DMS153 treated with DMSO at 0.1 percent for 48 hours (cell line): ENCODE measurements around the gene TPSAB1.
"Not testable (repeated sequence)": the region's sequence is repeated elsewhere in the genome, so short reads cannot be mapped to it uniquely, and the experiment has no call there.

ENCODE experiments used
- DNase-seq: peaks from one replicate; lab custom pipeline; 2025; ENCODE audit not compliant: unreplicated experiment; lab: John Stamatoyannopoulos, UW

Gene TPSAB1

GRCh38 chr16:1223355-1224214 is 16.9 kb upstream of the TPSAB1 start:
- no peak for DNase-seq

- no peak for DNase-seq
These were observed 15.9 kb upstream of the TPSAB1 start for GRCh38 chr16:1224558-1224957.

GRCh38 chr16:1225051-1225451 is 15.5 kb upstream of the TPSAB1 start, which contains the start of gene TPSG1:
TSS of gene TPSG1 (minus strand) at chr16:1225268. CDS start at chr16:1225252, 16 bp downstream.
- DNase-seq: no peak

- not testable (repeated sequence) for DNase-seq
These were observed 14.7 kb upstream of the TPSAB1 start for GRCh38 chr16:1225728-1226311.

GRCh38 chr16:1226692-1227091 is 13.8 kb upstream of the TPSAB1 start:
- DNase-seq: not testable (repeated sequence)

GRCh38 chr16:1228227-1228626 is 12.3 kb upstream of the TPSAB1 start:
- not testable (repeated sequence) for DNase-seq

GRCh38 chr16:1229476-1229875 is 11.0 kb upstream of the TPSAB1 start:
- not testable (repeated sequence) for DNase-seq

- not testable (repeated sequence) for DNase-seq
These were observed 10.4 kb upstream of the TPSAB1 start, which contains the start of gene TPSB2 for GRCh38 chr16:1230084-1230470. TSS of gene TPSB2 (minus strand) at chr16:1230184. CDS start at chr16:1229951, 233 bp downstream.

GRCh38 chr16:1230471-1231212 is 9.9 kb upstream of the TPSAB1 start:
- DNase-seq: not testable (repeated sequence)

GRCh38 chr16:1231301-1231700 is 9.2 kb upstream of the TPSAB1 start:
- DNase-seq: not testable (repeated sequence)

- DNase-seq: not testable (repeated sequence)
These were observed 8.3 kb upstream of the TPSAB1 start for GRCh38 chr16:1232049-1232748.

- DNase-seq: not testable (repeated sequence)
These were observed 3.8 kb upstream of the TPSAB1 start for GRCh38 chr16:1236659-1237058.

- DNase-seq: no peak
These were observed 2.5 kb upstream of the TPSAB1 start for GRCh38 chr16:1237990-1238389.

GRCh38 chr16:1238909-1239308 is 1.6 kb upstream of the TPSAB1 start:
- DNase-seq: not testable (repeated sequence)

GRCh38 chr16:1239575-1239974 is 930 bp upstream of the TPSAB1 start:
- not testable (repeated sequence) for DNase-seq

- not testable (repeated sequence) for DNase-seq
These were observed 576 bp downstream of the TPSAB1 start for GRCh38 chr16:1241081-1241480.

- DNase-seq: not testable (repeated sequence)
These were observed 2.9 kb downstream of the TPSAB1 start for GRCh38 chr16:1243363-1243762.

GRCh38 chr16:1243907-1244850 is 3.7 kb downstream of the TPSAB1 start:
- DNase-seq: not testable (repeated sequence)

- no peak for DNase-seq
These were observed 4.4 kb downstream of the TPSAB1 start for GRCh38 chr16:1244881-1245280.
